Caco-2 (cell line): ENCODE data around the gene PTPRG. TPM values are rescaled to one million over a fixed set of nuclear protein-coding genes. Genes with fewer than 3 reads are reported as not detected.

Experiments used
- BruUV-seq: library from RNA; stranded (reverse); fragments of 400-500 nt; replicated peaks from 2 replicates; lab custom pipeline; 2021; lab: Mats Ljungman, UMichigan
- CTCF ChIA-PET: fragments of 300-600 bp; sonication (Branson Sonifier 250); formaldehyde crosslinking; loops from one replicate; lab custom pipeline; 2022; ENCODE audit warnings: antibody characterized with exemption; lab: Charles Lee
- POLR2A ChIA-PET: fragments of 300-600 bp; sonication (Branson Sonifier 250); formaldehyde crosslinking; loops from one replicate; lab custom pipeline; 2022; ENCODE audit warnings: antibody characterized with exemption; lab: Charles Lee
- DNase-seq, 2 experiments: peaks; one replicate each; pipeline versions ENCODE4 v3.0.0 to v3.0.0-alpha.2; 2020 to 2022
- H3K27me3 ChIP-seq: replicated peaks from 2 replicates; pipeline ENCODE4 v1.6.0; 2011; ENCODE audit warnings: low read length; ENCODE audit not compliant: control insufficient read depth, insufficient read depth
- H3K36me3 ChIP-seq: 2 replicates; pipeline ENCODE4 v1.5.1; 2011; ENCODE audit warnings: low read length; ENCODE audit not compliant: control insufficient read depth, insufficient read depth
- H3K4me1 ChIP-seq: fragments of 250-450 bp; sonication (Bioruptor Pico); 2 replicates; pipeline ENCODE4 v1.5.1; 2020; ENCODE audit warnings: mild to moderate bottlenecking
- H3K4me3 ChIP-seq: 2 replicates; pipeline ENCODE4 v1.5.1; 2011; ENCODE audit warnings: low read depth, mild to moderate bottlenecking, control low read depth, low read length
- H3K9me3 ChIP-seq: fragments of 250-450 bp; sonication (Bioruptor Pico); 2 replicates; pipeline ENCODE4 v1.5.1; 2020; ENCODE audit warnings: mild to moderate bottlenecking, moderate library complexity
- H3K27ac Mint-ChIP-seq: one replicate; pipeline ENCODE4 v1.8.0; 2022; ENCODE audit warnings: mixed read lengths; ENCODE audit not compliant: unreplicated experiment
- H3K27me3 Mint-ChIP-seq: one replicate; pipeline ENCODE4 v1.8.0; 2022; ENCODE audit warnings: mixed read lengths; ENCODE audit not compliant: insufficient read depth, unreplicated experiment
- H3K36me3 Mint-ChIP-seq: one replicate; pipeline ENCODE4 v1.8.0; 2022; ENCODE audit warnings: mild to moderate bottlenecking, mixed read lengths; ENCODE audit not compliant: insufficient read depth, unreplicated experiment
- H3K4me1 Mint-ChIP-seq: one replicate; pipeline ENCODE4 v1.8.0; 2022; ENCODE audit warnings: low read depth, mixed read lengths; ENCODE audit not compliant: unreplicated experiment
- H3K4me3 Mint-ChIP-seq: one replicate; pipeline ENCODE4 v1.8.0; 2022; ENCODE audit warnings: mild to moderate bottlenecking, moderate library complexity, mixed read lengths; ENCODE audit not compliant: unreplicated experiment
- H3K9me3 Mint-ChIP-seq: one replicate; pipeline ENCODE4 v1.8.0; 2022; ENCODE audit warnings: mixed read lengths; ENCODE audit not compliant: unreplicated experiment
- intact Hi-C: fragments of 100-400 bp; cut with micrococcal nuclease; formaldehyde crosslinking; loops from one replicate; pipeline ENCODE4 v1.10.0; 2022; ENCODE audit not compliant: unreplicated experiment
- total RNA-seq: library from RNA; stranded (reverse); gene quantifications from 2 replicates; pipeline ENCODE4 v1.2.3, GENCODE V29; 2022
- TF ChIP-seq, protein P1 (sequence below), 2 experiments: fragments of 200-600 bp in 1 of 2; IDR thresholded peaks; 1 replicate in 1 of 2; 2 replicates in 1 of 2; pipeline versions ENCODE4 v1.5.1 to v1.8.0; 2011 to 2022; ENCODE audit warnings: antibody characterized with exemption in 1 of 2, control low read depth in 1 of 2, inconsistent platforms in 1 of 2, low read depth in 1 of 2, low read length in 1 of 2, mild to moderate bottlenecking in 1 of 2, moderate library complexity in 1 of 2; ENCODE audit not compliant: insufficient read depth in 1 of 2, severe bottlenecking in 1 of 2, unreplicated experiment in 1 of 2

Gene PTPRG
- total RNA-seq, 1 experiment from 2014 or later: 46.4 TPM

DNA sequence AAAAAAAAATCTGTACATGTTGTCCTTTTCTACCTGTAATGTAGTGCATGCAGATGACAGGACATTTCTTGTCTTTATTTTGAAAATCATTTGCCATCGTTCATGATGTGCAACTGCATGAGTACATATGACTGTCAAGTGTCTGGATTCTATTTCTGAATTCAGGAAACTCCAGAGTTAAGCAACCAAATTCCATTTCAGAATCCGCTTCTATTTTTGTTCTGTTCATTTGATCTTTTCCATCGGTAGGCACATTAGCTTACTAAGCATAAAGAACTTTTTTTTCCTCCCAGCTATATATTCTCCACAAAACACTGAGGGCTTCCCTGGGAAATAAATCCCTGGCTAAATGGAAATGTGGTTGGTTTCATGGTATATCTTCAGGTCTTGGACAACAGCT lies 365.6 kb downstream of the PTPRG start:
- POLR2A ChIA-PET: no interaction called here
- no peaks in the 10 kb centered on the region for H3K9me3 Mint-ChIP-seq
- H3K4me1 Mint-ChIP-seq: no peaks in the 10 kb centered on the region
- TF ChIP-seq, protein P1, sequence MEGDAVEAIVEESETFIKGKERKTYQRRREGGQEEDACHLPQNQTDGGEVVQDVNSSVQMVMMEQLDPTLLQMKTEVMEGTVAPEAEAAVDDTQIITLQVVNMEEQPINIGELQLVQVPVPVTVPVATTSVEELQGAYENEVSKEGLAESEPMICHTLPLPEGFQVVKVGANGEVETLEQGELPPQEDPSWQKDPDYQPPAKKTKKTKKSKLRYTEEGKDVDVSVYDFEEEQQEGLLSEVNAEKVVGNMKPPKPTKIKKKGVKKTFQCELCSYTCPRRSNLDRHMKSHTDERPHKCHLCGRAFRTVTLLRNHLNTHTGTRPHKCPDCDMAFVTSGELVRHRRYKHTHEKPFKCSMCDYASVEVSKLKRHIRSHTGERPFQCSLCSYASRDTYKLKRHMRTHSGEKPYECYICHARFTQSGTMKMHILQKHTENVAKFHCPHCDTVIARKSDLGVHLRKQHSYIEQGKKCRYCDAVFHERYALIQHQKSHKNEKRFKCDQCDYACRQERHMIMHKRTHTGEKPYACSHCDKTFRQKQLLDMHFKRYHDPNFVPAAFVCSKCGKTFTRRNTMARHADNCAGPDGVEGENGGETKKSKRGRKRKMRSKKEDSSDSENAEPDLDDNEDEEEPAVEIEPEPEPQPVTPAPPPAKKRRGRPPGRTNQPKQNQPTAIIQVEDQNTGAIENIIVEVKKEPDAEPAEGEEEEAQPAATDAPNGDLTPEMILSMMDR (IDR thresholded peaks at IDR 0.05; ENCODE audit: insufficient read depth in 1 of 2, low read depth in 1 of 2, low read length in 1 of 2, severe bottlenecking in 1 of 2, unreplicated experiment in 1 of 2): no peak
- Histone ChIP-seq H3K4me3 (no peak overlapping the region), H3K27me3 (no peaks in the 10 kb centered on the region), H3K36me3 (no peaks in the 10 kb centered on the region), H3K9me3 (no peaks in the 10 kb centered on the region), H3K4me1 (no peaks in the 10 kb centered on the region)
- no peak for DNase-seq
- H3K36me3 Mint-ChIP-seq: no peaks in the 10 kb centered on the region
- H3K27ac Mint-ChIP-seq: no peak overlapping the region
- CTCF ChIA-PET: no interaction called here
- intact Hi-C loops: no loop called here
- BruUV-seq: no TSS peak
- no peaks in the 10 kb centered on the region for H3K27me3 Mint-ChIP-seq
- no peak overlapping the region for H3K4me3 Mint-ChIP-seq

DNA sequence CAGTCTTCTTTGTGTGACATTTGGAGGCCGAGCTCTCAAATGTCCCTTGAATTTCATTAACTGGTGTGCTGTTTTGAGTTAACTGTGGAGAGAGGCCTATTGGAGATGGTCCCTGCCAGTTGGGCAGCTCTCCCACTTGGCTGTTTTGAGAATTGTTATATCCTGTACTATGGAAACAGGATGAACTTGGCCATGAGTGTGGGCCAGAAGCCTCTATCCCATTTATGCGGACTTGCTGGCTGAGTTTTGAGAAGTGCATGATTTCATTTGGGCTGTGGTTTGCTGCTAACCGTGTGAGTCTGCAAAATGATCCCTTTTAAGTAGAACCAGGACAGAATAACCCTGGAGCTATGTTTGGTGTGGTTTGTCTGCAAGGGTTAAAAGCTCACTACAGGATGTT lies 366.0 kb downstream of the PTPRG start:
- no peak overlapping the region for H3K4me3 Mint-ChIP-seq
- H3K36me3 ChIP-seq: no peaks in the 10 kb centered on the region
- H3K27me3 ChIP-seq: no peaks in the 10 kb centered on the region
- intact Hi-C loops: no loop called here
- DNase-seq: no peak
- no peaks in the 10 kb centered on the region for H3K36me3 Mint-ChIP-seq
- H3K27me3 Mint-ChIP-seq: no peaks in the 10 kb centered on the region
- no peaks in the 10 kb centered on the region for H3K4me1 ChIP-seq
- H3K4me1 Mint-ChIP-seq: no peaks in the 10 kb centered on the region
- no peak overlapping the region for H3K4me3 ChIP-seq
- ChIA-PET CTCF (no interaction called here), POLR2A (no interaction called here)
- no peak overlapping the region for H3K27ac Mint-ChIP-seq
- no peaks in the 10 kb centered on the region for H3K9me3 Mint-ChIP-seq
- no peaks in the 10 kb centered on the region for H3K9me3 ChIP-seq
- BruUV-seq: no TSS peak
- TF ChIP-seq, protein P1 (IDR thresholded peaks at IDR 0.05; ENCODE audit: insufficient read depth in 1 of 2, low read depth in 1 of 2, low read length in 1 of 2, severe bottlenecking in 1 of 2, unreplicated experiment in 1 of 2): no peak

DNA sequence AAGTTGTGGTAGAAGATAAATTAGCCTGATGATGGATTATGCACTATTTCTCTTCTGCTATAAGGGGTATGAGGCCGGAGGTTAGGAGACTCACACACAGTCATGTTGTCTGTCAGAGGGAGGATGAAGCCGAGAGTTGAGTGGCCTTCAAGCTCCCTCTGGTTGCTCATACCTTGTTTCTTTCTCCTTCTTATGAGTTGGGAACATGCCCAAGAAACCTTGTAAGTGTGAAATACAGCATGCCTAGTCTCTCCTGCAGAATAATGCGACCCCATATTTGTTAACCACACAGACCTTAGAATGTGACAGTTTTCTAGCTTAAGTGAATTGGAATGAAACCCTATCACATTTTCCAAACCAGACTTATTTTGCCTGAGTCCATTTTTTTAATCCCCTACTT lies 366.7 kb downstream of the PTPRG start:
- no peak overlapping the region for H3K4me3 ChIP-seq
- H3K27ac Mint-ChIP-seq: no peak overlapping the region
- no peaks in the 10 kb centered on the region for H3K27me3 Mint-ChIP-seq
- no peaks in the 10 kb centered on the region for H3K9me3 ChIP-seq
- no peaks in the 10 kb centered on the region for H3K9me3 Mint-ChIP-seq
- TF ChIP-seq, protein P1 (IDR thresholded peaks at IDR 0.05; ENCODE audit: insufficient read depth in 1 of 2, low read depth in 1 of 2, low read length in 1 of 2, severe bottlenecking in 1 of 2, unreplicated experiment in 1 of 2): no peak
- H3K4me1 ChIP-seq: no peaks in the 10 kb centered on the region
- ChIA-PET CTCF (no interaction called here), POLR2A (no interaction called here)
- H3K36me3 ChIP-seq: no peaks in the 10 kb centered on the region
- no peak overlapping the region for H3K4me3 Mint-ChIP-seq
- no TSS peak for BruUV-seq
- no peaks in the 10 kb centered on the region for H3K4me1 Mint-ChIP-seq
- intact Hi-C loops: no loop called here
- H3K27me3 ChIP-seq: no peaks in the 10 kb centered on the region
- H3K36me3 Mint-ChIP-seq: no peaks in the 10 kb centered on the region
- DNase-seq: no peak
